ENCODE results near the gene PLCB1.
"Not testable (repeated sequence)": the region's sequence is repeated elsewhere in the genome, so short reads cannot be mapped to it uniquely, and the experiment has no call there.

The PLCB1 gene

DNA sequence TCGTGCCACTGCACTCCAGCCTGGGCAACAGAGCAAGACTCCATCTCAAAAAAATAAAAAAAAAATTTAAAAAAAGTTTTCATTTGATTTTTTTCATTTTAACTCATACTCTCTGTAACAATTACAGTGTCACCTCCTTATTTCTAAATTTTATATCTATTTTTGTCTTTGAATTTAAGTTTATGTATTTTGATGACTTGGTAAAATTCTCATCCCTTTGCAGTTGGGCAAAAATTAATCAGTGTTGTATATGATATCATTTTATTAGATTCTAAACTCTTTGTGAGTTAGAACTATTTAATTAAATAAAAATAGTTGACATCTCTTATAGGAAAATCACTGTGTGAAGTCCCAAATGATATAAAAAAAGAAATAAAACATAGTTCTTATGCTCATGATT lies 270.7 kb downstream of the PLCB1 start:
- DNase-seq (ENCODE audit: low read depth in 2 of 2), result no peak

DNA sequence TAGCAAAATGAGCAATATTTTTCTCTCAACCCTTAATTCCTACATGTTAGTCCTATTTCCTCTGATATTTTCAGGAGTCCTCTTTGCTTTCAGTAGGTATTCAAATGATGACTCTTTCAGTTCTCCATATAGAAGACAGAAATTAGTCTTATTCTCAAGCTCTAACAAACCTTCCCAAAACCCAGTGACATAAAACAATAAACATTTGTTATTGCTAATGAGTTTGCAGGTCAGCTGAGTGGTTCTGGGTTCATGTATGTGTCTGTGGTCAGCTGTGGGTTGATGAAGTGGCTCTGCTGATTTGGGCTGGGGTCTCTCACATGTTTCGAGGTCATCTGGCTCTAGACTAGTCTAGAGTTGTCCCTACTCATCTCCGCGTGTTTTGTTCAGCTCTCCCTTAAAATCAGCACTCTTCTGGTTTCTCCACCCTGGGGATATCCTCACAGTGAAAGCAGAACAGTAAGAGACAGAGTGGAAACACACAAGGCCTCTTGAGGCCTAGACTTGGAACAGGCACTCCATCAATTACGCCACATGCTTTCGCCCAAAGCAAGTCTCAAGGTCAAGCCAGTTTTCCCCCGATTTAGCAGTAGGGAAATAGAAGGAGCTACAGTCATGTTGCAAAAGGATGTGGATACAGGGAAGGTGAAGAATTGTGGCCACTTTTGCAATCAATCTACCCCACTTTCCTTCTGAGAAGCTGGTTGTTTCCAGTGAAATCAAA lies 273.0 kb downstream of the PLCB1 start:
- DNase-seq (ENCODE audit: low read depth in 2 of 2), result no peak

DNA sequence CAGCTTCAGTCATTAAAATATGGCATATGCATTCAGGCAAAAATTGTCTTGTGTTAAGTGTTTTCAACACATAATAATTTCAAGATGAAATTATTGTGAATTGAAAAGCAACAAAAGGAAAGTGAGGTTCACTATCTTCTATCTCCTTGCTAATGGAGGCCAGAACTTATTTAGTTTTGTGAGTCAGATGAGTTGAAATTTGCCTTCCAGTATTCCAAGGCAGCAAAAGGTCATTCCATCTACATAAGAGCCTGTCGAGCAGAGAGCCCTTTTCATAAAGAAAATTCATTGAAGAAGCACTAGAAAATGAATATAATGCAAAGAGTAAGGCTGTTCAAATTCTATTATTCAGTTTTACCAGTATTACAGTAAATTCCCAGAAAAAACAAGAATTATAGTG lies 274.3 kb downstream of the PLCB1 start:
- no peak for DNase-seq (ENCODE audit: low read depth in 2 of 2)

DNA sequence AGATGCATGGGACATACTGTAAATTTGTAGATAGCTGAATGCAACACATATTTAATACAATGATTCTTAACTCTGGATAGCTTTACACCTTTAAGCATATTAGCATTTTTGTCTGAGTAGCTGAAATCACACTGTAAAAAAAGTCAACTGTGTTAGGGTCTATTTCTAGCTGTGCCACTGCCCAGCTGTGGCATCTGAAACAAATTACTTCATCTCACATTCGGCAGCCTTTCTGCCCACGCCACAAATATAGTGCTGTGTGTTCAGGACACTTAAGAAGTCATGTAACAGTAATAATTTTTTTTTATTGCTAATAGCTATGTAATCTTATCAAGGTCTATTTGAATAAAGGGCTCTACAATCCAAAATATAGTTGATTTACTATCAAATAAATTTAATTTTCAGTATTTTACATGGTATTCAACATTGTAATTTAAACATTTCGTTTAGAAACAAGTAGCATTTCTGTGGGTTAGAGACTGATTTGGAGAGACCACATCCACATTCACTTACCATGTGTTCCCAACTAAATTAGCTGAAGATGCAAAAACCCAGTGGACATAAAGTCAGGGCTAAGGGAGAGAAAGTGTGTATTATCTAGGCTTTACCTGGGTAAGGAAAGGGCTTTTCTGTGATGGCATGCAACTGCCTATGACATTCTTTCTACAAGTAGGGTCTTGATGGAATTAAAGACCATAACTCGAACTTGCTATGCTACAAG lies 276.7 kb downstream of the PLCB1 start:
- no peak for DNase-seq (ENCODE audit: low read depth in 2 of 2)

DNA sequence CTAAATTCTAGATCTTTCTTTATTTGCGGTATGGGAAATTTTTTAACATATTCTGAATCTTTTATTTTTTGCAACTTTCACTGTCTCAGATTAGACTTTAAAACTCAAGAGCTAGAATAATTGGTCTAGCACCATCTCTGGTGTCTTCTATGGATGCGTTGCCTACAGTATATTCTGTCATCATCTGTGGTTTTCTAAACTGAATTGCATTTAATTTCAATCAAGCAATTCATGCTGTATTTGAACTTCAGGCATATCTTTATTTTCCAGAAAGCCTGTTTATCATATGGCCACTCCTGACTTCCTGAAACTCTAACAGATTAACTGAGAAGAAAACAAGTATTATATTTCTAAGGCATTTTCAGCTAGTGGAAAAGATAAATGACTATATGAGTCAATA lies 281.6 kb downstream of the PLCB1 start:
- DNase-seq (ENCODE audit: low read depth in 2 of 2), result no peak

DNA sequence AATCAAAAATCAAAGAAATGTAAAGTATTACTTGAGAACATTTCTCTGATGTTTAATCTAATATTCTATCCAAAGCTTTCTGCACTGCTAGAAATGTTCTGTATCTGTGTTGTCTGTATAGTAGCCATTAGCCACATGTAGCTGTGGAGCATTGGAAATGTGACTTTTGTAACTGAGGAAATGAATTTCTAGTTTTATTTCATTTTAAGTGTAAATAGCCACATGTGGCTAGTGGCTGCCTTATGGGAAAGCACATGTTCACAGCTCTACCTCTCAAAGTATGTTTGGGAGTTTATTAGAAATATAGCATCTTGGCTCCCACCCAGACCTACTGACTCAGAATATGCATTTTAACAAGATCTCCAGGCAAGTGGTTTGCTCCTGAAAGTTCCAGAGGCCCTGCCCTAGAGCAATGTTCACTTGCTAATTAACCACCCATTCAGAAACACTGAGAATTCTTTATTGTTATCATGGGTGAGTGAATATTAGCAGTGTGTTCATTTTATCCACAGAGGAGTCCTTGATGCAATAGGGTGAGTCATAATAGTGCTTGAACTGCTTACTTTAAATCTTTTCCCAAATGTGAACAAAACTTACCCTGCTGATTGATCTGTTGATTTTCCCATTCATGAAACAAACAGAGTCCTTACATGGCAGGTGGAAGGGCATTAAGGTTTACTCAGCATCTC lies 282.7 kb downstream of the PLCB1 start:
- DNase-seq (ENCODE audit: low read depth in 2 of 2), result no peak

DNA sequence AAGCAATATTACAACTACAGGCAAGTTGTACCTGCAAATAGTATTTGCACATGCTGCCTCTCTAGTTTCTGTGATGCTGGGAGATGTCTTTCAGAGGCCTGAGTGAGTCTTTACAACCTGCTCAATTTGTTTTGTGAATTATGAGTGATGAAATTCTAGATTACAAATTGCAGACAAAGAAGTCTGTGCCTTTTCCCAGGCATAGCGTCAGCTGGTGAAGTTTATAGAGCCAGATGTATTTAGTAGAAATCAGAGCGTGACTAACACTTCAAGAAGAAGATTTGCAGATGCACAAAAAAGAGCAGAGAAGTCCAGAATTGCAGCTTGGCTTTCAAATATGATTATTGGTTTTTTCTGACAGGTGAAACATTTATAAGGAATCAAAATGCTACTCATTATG lies 289.9 kb downstream of the PLCB1 start:
- DNase-seq (ENCODE audit: low read depth in 2 of 2), result no peak

DNA sequence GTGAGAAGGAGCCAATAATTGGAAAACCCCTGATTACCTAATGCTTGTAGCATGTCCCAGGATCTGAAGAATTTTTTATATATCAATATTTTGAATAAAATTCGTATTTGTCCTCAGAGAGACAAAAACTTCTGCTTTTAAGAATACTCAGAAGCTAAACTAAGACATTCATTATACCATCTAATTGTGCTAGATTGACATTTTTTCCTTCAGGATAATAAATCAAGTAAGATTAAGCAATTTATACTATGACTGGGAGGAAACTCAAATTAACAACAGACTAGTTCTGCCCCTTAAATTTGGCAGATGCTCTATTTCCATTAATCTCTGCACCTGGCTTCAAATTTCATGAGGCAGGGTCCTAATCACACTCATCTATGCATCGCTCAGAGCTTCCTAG lies 291.4 kb downstream of the PLCB1 start:
- DNase-seq (ENCODE audit: low read depth in 2 of 2), result no peak

DNA sequence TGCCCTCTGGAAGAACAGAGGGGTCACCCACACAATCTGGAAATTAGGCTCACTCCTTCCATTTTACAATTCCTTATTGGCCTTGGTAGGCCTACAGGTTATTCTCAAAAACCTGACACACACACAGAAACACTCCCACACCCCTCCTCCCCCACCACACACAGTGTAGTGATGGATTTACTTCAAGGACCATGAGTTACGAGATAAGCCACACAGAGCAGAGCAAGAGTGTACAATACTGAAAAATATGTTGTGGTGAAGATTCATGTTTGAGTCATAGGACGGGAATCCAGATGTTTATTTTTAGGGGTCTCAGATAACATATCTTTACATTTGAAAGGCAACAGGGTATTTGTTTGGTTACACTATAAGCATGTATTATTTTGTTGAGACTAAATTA lies 291.9 kb downstream of the PLCB1 start:
- no peak for DNase-seq (ENCODE audit: low read depth in 2 of 2)

DNA sequence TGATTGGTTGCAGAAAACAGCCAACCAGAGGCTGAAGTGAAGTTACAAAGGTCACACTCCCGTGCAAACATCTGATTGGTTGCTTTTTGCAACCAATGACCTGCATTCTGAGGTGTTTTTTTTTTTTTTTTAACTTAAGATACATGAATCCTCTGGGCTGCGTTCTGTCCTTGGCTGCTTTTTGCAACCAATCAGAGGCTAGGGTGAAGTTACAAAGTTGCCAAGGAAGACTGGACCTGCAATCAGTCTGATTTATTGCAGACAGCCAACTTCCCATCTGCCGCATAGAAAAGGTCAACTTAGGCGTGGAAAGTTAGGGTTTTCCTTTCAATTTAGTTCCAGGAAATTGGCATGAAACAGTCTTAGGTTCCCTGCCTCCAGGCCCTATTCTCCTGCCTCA lies 292.9 kb downstream of the PLCB1 start:
- DNase-seq (ENCODE audit: low read depth in 2 of 2), result no peak

DNA sequence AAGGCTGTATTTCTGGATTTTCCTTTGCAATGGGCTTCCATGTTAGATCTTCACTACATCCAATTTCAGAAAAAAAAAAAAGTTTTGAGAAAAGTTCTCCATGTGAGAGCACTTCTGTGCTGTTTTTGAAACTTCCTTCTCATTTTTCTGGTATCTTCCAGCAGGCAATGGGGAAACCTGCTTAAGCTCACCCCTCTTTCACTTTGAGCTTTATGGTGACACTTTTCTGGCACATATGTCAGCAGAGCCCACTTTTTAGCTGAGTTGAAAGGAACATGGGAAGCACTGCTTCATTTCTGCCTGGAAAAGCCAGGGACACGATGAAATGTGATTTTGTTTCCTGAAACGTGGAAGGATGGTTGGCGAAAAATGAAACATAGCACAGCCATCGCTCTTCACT lies 293.7 kb downstream of the PLCB1 start:
- DNase-seq (ENCODE audit: low read depth in 2 of 2), result no peak

DNA sequence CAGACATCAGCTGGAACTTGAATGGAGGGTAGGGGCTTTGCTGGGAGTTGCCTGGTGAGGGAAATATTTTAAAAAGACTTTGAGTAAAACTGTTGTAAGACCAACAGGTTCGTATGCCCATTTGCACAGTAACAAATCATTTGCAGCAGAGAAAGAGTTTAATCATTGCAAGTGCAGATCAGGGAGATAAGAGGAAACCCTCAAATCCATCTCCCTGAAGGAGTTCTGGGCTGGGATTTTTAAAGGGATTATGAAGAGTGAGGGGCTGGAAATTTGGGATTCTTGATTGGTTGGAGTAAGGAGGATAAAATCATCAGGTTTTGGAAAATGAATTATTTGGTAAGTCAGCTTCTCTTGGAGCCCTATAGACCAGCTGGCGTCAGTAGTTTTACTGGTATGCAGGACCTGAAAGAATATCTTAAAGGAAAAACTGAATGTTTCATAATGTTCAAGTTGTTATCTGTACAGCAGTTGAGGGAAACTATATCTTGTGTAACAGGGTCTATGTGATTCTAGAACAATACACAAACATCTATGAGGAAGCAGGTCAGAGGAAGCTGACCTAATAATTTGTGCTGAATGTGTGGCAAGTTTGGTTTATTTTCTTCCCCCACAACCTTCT lies 295.5 kb downstream of the PLCB1 start:
- no peak for DNase-seq (ENCODE audit: low read depth in 2 of 2)

DNA sequence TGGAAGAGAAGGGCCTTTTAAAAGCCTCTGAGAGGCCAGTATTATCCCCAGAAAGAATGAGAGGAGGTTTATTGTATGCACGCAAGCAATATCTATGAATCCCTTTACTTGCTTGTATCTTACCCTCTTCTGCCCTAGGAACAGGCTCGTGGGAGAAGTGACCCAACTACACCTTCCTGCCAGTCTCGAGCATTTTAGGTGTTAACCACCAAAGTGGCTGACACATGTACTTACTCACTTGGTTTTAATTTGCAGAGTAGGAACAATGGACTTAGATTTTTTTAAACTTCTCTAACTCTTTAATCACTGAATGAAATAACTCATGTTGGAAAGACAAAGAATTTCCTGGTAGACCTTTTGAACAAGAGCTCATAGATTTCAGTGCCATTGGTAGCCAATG lies 296.9 kb downstream of the PLCB1 start:
- DNase-seq (ENCODE audit: low read depth in 2 of 2), result no peak

DNA sequence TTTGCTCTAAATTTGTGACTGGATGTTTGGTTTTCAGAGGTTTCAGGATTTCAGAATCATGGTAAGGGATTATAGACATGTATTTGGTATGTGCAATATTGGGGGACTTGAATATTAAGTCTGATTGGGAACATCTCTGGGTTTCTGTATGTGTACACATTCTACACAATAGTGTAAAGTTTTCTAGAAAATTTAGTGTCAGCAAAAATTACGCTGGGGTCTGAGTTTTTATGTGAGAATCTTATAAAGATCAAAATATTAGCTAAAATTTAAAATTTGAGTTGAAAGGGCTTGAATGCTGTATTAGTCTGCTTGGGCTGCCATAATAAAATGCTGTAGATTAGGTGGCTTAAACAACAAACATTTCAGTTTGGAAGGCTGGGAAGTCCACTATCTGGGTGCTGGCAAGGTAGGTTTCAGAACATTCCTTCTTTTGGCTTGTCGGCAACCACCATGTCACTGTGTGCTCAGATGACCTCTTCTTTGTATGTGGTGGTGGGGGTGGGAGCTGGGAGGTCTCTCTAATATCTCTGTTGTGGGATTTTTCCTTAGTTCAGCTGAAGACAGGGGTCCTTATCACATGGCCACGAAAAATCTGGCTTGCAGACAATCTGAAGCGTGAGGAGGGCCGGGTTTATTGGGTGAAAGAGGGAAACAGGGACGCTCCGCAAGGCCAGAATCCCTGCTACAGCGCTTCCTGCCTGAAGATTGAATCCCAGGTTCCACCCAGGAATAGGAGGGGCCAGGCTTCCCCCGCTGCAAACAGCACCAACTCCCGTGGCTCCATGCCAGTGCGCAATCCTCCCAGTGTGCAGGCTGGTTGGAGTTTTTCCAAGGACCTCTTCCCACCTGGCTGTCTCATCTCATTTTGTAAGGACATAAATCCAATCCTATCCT lies 299.7 kb downstream of the PLCB1 start:
- no peak for DNase-seq (ENCODE audit: low read depth in 2 of 2)

DNA sequence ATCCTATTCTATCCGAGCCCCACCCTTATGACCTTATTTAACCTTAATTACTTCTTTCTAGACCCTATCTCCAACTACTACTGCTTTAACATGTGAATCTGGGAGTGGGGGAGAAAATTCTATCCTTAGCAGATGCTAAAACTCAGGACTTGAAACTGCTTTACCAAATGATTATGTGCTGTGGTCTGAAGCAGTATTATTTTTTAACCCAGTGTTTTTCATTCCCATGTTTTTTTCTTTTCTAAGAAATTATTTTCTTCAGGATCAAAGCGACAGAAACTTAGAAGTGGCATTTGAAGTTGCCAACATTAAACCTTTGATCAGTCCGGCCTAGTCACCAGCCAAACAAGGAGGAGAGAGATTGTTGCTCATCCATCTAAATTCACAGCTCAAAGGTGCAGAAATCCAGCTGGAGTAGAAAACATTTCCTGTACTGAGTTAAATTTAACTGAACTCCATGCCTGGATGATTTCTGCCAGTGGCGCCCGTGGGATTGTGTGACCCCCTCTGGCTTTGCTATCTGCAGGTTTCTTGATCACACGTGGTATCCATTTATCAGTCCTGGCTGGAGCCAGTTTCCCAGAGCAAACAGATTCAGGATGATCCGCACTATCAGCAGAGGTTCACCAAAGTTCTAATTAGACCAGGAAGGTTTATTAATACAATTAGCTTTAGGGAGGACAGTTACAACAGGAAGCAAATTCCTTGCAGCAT lies 300.5 kb downstream of the PLCB1 start:
- DNase-seq (ENCODE audit: low read depth in 2 of 2), result no peak

DNA sequence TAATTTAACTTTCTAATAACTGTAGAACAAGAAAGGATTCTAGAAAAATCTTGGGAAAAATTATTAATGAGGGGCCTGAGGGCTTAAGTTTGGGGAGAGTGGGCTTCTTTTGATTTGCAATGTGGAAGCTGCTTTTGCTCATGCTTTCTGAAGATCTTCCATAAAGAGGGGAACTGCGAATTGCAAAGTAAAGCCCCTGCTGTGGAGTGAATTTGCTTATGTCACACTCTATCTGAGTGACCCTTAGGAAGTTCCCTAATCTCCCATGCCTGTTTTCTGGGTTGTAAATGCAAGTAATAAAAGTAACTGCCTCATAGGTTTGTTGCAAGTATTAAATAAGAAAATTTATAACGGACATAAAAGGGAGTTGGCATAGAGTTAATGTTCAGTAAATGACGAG lies 301.2 kb downstream of the PLCB1 start:
- no peak for DNase-seq (ENCODE audit: low read depth in 2 of 2)

DNA sequence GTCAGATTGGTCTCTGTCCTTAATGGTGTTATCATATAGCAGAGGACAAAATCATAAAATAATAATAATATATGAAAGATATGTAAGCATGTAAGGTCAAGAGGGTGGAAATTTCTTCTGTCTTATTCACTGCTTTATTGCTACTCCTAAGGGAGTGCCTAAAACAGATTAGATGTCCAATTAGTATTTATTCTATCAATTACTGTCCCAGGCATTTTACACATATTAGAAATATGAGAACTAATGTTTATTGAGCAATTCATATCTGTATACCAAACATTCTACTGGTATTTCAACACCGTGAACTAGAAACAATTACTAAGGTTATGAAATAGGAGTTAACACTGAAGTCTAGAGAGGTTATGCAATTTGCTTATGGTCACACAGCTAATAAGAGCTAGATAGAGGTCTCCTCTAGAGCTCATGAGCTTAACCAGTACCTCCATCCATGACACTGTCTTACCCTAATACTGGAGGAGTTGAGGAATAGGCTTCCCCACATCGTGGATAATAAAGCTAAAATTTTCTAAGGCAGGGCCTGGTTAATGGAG lies 302.3 kb downstream of the PLCB1 start:
- no peak for DNase-seq (ENCODE audit: low read depth in 2 of 2)

DNA sequence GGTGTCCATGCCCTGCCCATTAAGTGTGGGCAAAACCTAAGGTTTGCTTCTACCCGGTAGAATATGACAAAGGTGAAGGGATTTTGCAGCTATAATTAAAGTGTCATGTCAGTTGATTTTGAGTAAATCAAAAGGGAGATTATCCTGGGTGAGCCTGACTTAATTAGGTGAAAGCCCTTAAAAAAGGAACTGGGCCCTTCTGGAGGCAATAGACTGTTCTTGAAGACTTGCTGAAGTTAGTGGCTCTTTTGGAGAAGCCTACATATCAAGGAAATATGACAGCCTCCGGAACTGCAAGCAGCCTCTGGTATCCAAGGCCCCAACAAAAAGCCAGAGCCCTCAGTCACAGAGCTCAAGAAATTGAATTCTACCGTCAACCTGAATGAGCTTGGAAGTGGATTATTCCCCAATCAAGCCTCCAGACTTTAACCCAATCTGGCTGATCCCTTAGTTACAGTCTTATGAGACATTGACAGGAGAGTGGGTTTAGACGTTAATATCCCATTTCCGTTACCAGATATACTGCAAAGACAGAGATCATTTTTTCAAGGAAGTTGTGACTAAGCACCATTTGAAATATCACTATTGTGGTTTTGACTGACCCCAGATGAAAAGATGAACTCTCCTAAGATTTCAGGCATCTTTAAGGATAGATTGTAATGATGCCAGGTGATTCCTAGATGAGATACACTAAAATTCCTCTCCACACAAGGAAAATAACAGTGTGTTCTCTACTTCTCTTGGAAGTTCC lies 303.4 kb downstream of the PLCB1 start:
- no peak for DNase-seq (ENCODE audit: low read depth in 2 of 2)

DNA sequence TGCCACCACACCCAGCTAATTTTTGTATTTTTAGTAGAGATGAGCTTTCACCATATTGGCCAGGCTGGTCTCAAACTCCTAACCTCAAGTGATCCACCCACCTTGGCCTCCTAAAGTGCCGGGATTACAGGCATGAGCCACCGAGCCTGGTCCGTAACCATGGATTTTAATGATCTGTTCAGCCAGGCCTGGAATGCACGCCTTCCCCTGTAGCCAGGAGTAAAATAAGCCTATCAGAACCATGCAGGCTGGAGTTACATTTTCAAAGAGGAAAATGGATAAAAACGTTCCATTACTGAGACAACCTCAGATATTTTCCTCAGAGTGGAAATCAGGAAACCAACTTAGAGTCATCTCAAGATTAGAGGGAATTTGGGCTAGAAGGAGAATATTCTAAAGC lies 304.9 kb downstream of the PLCB1 start:
- not testable (repeated sequence) for DNase-seq (ENCODE audit: low read depth in 2 of 2)

DNA sequence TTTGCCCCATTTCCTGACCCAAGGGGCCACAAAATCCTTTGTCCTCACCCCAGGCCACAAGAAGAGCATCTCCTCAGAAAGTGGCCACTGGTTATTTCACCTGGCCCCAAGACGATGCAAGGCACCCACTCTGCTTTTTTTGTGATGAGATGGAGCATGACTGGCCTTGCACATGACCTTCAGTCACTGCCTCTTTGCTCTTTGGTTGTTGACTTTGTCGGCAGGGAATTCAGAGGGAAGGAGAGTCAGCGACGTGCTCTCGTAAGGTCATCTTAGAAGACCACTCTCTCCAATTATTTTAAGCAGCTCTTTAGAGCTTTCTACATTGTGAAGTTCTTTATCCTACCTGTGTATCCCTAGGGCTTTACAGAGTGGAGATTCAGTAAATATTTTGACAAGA lies 306.7 kb downstream of the PLCB1 start:
- DNase-seq (ENCODE audit: low read depth in 2 of 2), result no peak

Measured in stimulated activated CD8-positive, alpha-beta memory T cell treated with anti-CD3 and anti-CD28 coated beads, Interleukin-2, amount 100 ng/mL, for 48 hours (primary cell).